HCT116 (cell line): Measurements from ENCODE around the gene TMEM130. TPM values are rescaled to one million over a fixed set of nuclear protein-coding genes. Genes with fewer than 3 reads are reported as not detected.

Experiments used
- ATAC-seq: fragments of 200-7000 bp; cut with Tn5 transposase; 2 replicates; pipeline ENCODE4 v1.9.1; 2020; ENCODE audit warnings: mild to moderate bottlenecking, moderate library complexity
- BruUV-seq: library from RNA; stranded (reverse); fragments of 400-500 nt; replicated peaks from 2 replicates; lab custom pipeline; 2021; lab: Mats Ljungman, UMichigan
- CTCF ChIA-PET: fragments of 300-600 bp; sonication (Branson Sonifier 250); formaldehyde crosslinking; loops from one replicate; lab custom pipeline; 2021; ENCODE audit warnings: antibody characterized with exemption; lab: Charles Lee
- POLR2A ChIA-PET: fragments of 300-600, 350-600 bp; sonication (Branson Sonifier 250); formaldehyde crosslinking; loops from one replicate; lab custom pipeline; 2021; ENCODE audit warnings: antibody characterized with exemption; lab: Charles Lee
- RAD21 ChIA-PET, 2 experiments: fragments of 300-600 bp; sonication (Branson Sonifier 250); formaldehyde crosslinking; loops; one replicate each; lab custom pipeline; 2023; ENCODE audit warnings: low total read pairs in 2 of 2; ENCODE audit not compliant: uncharacterized antibody in 2 of 2, unreplicated experiment in 2 of 2, low non-redundant PET in 1 of 2; lab: Charles Lee
- DNase-seq: peaks from one replicate; pipeline ENCODE4 v3.0.0-alpha.2; 2010; ENCODE audit warnings: low read depth, low spot score
- H2AFZ ChIP-seq: fragments of 200-600 bp; shearing (Covaris generic), sonication (generic); 2 replicates; pipeline ENCODE4 v1.6.1; 2017; ENCODE audit warnings: low read depth, mixed run types, mixed read lengths, antibody characterized with exemption, low read length; ENCODE audit not compliant: poor library complexity, severe bottlenecking
- H3K27ac ChIP-seq: 2 replicates; pipeline ENCODE4 v1.5.1; 2012; ENCODE audit warnings: low read depth, low read length
- H3K27me3 ChIP-seq: fragments of 200-600 bp; sonication (generic); 2 replicates; pipeline ENCODE4 v1.6.1; 2016; ENCODE audit warnings: mixed run types, low read length, mixed read lengths; ENCODE audit not compliant: insufficient read depth
- H3K36me3 ChIP-seq, 2 experiments: fragments of 200-500 bp in 1 of 2; fragments of 200-600 bp in 1 of 2; sonication (Bioruptor generic) in 1 of 2; sonication (generic) in 1 of 2; 2 replicates each; pipeline versions ENCODE4 v1.5.1 to v1.6.1; 2014 to 2016; ENCODE audit warnings: low read length in 2 of 2, inconsistent platforms in 1 of 2, mixed read lengths in 1 of 2, mixed run types in 1 of 2; ENCODE audit not compliant: insufficient read depth in 2 of 2, control insufficient read depth in 1 of 2
- H3K4me1 ChIP-seq, 2 experiments: fragments of 200-600 bp in 1 of 2; sonication (generic) in 1 of 2; 2 replicates each; pipeline versions ENCODE4 v1.5.1 to v1.6.1; 2012 to 2017; ENCODE audit warnings: low read length in 2 of 2, inconsistent platforms in 1 of 2, mild to moderate bottlenecking in 1 of 2, mixed read lengths in 1 of 2, mixed run types in 1 of 2, moderate library complexity in 1 of 2; ENCODE audit not compliant: insufficient read depth in 2 of 2, control insufficient read depth in 1 of 2
- H3K4me2 ChIP-seq: fragments of 200-600 bp; sonication (generic); 2 replicates; pipeline ENCODE4 v1.6.1; 2017; ENCODE audit warnings: mixed run types, low read length, mixed read lengths
- H3K4me3 ChIP-seq, 2 experiments: fragments of 200-600 bp in 1 of 2; sonication (generic) in 1 of 2; replicated peaks in 1 of 2; 2 replicates each; pipeline ENCODE4 v1.5.1; 2011 to 2016; ENCODE audit warnings: low read length in 2 of 2, control low read depth in 1 of 2, low read depth in 1 of 2, mild to moderate bottlenecking in 1 of 2, mixed read lengths in 1 of 2, mixed run types in 1 of 2
- H3K79me2 ChIP-seq: fragments of 200-600 bp; sonication (generic); 2 replicates; pipeline ENCODE4 v1.6.1; 2017; ENCODE audit warnings: mild to moderate bottlenecking, mixed run types, low read length, moderate library complexity, mixed read lengths; ENCODE audit not compliant: insufficient read depth
- H3K9ac ChIP-seq: fragments of 200-600 bp; sonication (generic); 2 replicates; pipeline ENCODE4 v1.6.1; 2016; ENCODE audit warnings: low read length, mixed read lengths
- H3K9me2 ChIP-seq: fragments of 200-600 bp; sonication (generic), shearing (Covaris generic); 2 replicates; pipeline ENCODE4 v1.6.1; 2017; ENCODE audit warnings: mixed run types, mild to moderate bottlenecking, moderate library complexity; ENCODE audit not compliant: insufficient read depth
- H3K9me3 ChIP-seq, 2 experiments: fragments of 200-500 bp in 1 of 2; fragments of 200-600 bp in 1 of 2; sonication (Bioruptor generic) in 1 of 2; sonication (generic) in 1 of 2; 2 replicates each; pipeline ENCODE4 v1.6.1; 2014 to 2017; ENCODE audit warnings: low read length in 2 of 2, mixed read lengths in 2 of 2, inconsistent platforms in 1 of 2, low read depth in 1 of 2, mild to moderate bottlenecking in 1 of 2, mixed run types in 1 of 2, moderate library complexity in 1 of 2; ENCODE audit not compliant: control insufficient read depth in 1 of 2, insufficient read depth in 1 of 2
- H4K20me1 ChIP-seq: fragments of 200-600 bp; sonication (generic), shearing (Covaris generic); 2 replicates; pipeline ENCODE4 v1.6.1; 2017; ENCODE audit warnings: mixed run types, mild to moderate bottlenecking, moderate library complexity; ENCODE audit not compliant: insufficient read depth
- ATF3 ChIP-seq: IDR thresholded peaks from 2 replicates; pipeline ENCODE4 v1.6.1; 2012
- CEBPB ChIP-seq: IDR thresholded peaks from 2 replicates; pipeline ENCODE4 v1.6.1; 2012; ENCODE audit warnings: low read depth
- EGR1 ChIP-seq: IDR thresholded peaks from 2 replicates; pipeline ENCODE4 v1.6.1; 2012; ENCODE audit warnings: low read depth
- ELF1 ChIP-seq: IDR thresholded peaks from 2 replicates; pipeline ENCODE4 v1.6.1; 2012; ENCODE audit warnings: low read depth, borderline replicate concordance
- EZH2 ChIP-seq: fragments of 200-600 bp; sonication (generic); IDR thresholded peaks from 2 replicates; pipeline ENCODE4 v1.6.1; 2017; ENCODE audit warnings: antibody characterized with exemption, mixed run types
- POLR2AphosphoS5 ChIP-seq: IDR thresholded peaks from 2 replicates; pipeline ENCODE4 v1.6.1; 2011; ENCODE audit warnings: mild to moderate bottlenecking, low read depth, low read length, moderate library complexity
- REST ChIP-seq: IDR thresholded peaks from 2 replicates; pipeline ENCODE4 v1.6.1; 2012; ENCODE audit warnings: low read depth
- SIN3A ChIP-seq: IDR thresholded peaks from 2 replicates; pipeline ENCODE4 v1.6.1; 2012; ENCODE audit warnings: low read depth
- YY1 ChIP-seq: IDR thresholded peaks from 2 replicates; pipeline ENCODE4 v1.6.1; 2011; ENCODE audit warnings: low read length, low read depth, moderate library complexity, mild to moderate bottlenecking; ENCODE audit not compliant: insufficient replicate concordance; ENCODE audit errors: extremely low read depth
- intact Hi-C: fragments of 100-400 bp; cut with micrococcal nuclease; formaldehyde crosslinking; loops from 2 replicates; pipeline ENCODE4 v1.10.0; 2022
- total RNA-seq: library from RNA; stranded (reverse); gene quantifications from one replicate; pipeline ENCODE4 v1.2.1, GENCODE V29; 2021; ENCODE audit not compliant: unreplicated experiment

TMEM130 gene
- total RNA-seq, 1 experiment from 2014 or later: not detected

- Histone ChIP-seq H3K9me3 (no peaks in the 10 kb centered on the region), H3K27me3 (no peaks in the 10 kb centered on the region), H3K27ac (no peak overlapping the region), H3K9ac (no peak overlapping the region), H3K9me2 (no peaks in the 10 kb centered on the region), H3K4me2 (no peak overlapping the region), H3K36me3 (no peaks in the 10 kb centered on the region), H3K4me1 (peaks cover 13 to 17% of the 10 kb centered on the region in 2 experiments), H3K79me2 (no peaks in the 10 kb centered on the region), H3K4me3 (no peak overlapping the region), H4K20me1 (no peaks in the 10 kb centered on the region), H2AFZ (no peak overlapping the region)
- RAD21 ChIA-PET: no interaction called here
- DNase-seq (no peak), ATAC-seq (no peak)
- TF ChIP-seq EZH2 (no peak), YY1 (no peak)
- intact Hi-C loops: no loop called here
- POLR2A ChIA-PET: no interaction called here
- CTCF ChIA-PET: interaction anchor here (0.9 kb wide), 1 partner anchor 9 kb away, joined by 5 read pairs; no protein-coding TSS in a partner anchor
- no TSS peak for BruUV-seq
Measured at GRCh38 chr7:98827258-98827657, 42.6 kb downstream of the TMEM130 start.

- RAD21 ChIA-PET: interaction anchor here in 1 of 2 experiments (0.5 kb wide), 1 partner anchor 11 kb away, joined by 3 read pairs; no protein-coding TSS in a partner anchor
- no peaks in the 10 kb centered on the region for H3K9me2 ChIP-seq
- H3K9ac ChIP-seq: no peak overlapping the region
- TF ChIP-seq POLR2AphosphoS5 (no peak), REST (no peak), EZH2 (no peak), SIN3A (no peak), CEBPB (no peak), ATF3 (no peak), EGR1 (no peak), ELF1 (no peak)
- no peak overlapping the region for H3K27ac ChIP-seq
- no peak overlapping the region for H3K4me2 ChIP-seq
- H3K4me3 ChIP-seq: no peak overlapping the region
- ATAC-seq: no peak
- H2AFZ ChIP-seq: no peak overlapping the region
- H3K27me3 ChIP-seq: no peaks in the 10 kb centered on the region
- peaks cover 16 to 21% of the 10 kb centered on the region in 2 experiments for H3K4me1 ChIP-seq
- no peaks in the 10 kb centered on the region for H3K9me3 ChIP-seq
- no peaks in the 10 kb centered on the region for H4K20me1 ChIP-seq
- POLR2A ChIA-PET: no interaction called here
- H3K79me2 ChIP-seq: no peaks in the 10 kb centered on the region
- no TSS peak for BruUV-seq
- intact Hi-C loops: no loop called here
- CTCF ChIA-PET: interaction anchor here (0.9 kb wide), 1 partner anchor 10 kb away, joined by 3 read pairs; no protein-coding TSS in a partner anchor
- DNase-seq: no peak
- H3K36me3 ChIP-seq: no peaks in the 10 kb centered on the region
Measured at GRCh38 chr7:98826811-98827231, 43.0 kb downstream of the TMEM130 start.
